Activated T-cell treated with anti-CD3 and anti-CD28 coated beads for 1 hour (primary cell): ENCODE results near the gene CEP85L.

Experiments used
- DNase-seq: peaks from one replicate; pipeline ENCODE4 v3.0.0-alpha.2; 2020; ENCODE audit warnings: low read depth

Gene CEP85L

GRCh38 chr6:118620202-118620601, 31.2 kb downstream of the CEP85L start:
- no peak for DNase-seq

DNA sequence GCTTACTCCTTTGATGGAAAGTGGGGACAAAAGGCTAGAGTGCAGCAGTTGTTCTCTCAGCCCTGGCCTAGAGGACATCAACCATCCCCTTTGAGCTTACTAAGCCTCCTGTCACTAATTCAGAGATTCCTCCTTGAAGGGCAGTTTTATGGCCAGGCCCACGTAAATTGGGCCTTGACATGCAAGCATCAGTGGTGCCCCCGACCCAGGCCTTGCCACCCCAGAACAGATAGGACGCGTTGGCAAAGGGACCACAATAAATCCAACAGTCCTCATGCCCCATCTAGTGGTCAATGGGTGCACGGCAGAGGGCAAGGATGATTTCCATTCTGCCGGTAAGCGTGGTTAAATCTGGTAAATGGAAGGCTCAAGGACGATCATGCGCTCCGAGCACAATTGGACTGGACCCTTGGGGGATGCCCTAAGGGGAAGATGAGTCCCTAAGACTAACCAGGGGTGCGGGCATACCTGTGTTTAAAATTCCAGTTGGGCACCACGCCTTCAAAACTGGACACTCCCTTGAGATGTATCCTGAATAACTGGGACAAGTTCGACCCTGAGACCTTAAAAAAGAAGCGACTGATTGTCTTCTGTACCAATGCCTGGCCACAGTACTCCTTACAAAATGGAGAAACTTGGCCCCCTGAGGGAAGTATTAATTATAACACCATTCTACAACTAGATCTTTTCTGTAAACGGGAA, 32.6 kb downstream of the CEP85L start:
- DNase-seq, result peak; percentile 61

- no peak for DNase-seq
Observed at GRCh38 chr6:118617417-118617816, 34.0 kb downstream of the CEP85L start.

GRCh38 chr6:118611334-118611733, 40.1 kb downstream of the CEP85L start:
- no peak for DNase-seq

- no peak for DNase-seq
Observed at GRCh38 chr6:118606858-118607257, 44.5 kb downstream of the CEP85L start.

DNA sequence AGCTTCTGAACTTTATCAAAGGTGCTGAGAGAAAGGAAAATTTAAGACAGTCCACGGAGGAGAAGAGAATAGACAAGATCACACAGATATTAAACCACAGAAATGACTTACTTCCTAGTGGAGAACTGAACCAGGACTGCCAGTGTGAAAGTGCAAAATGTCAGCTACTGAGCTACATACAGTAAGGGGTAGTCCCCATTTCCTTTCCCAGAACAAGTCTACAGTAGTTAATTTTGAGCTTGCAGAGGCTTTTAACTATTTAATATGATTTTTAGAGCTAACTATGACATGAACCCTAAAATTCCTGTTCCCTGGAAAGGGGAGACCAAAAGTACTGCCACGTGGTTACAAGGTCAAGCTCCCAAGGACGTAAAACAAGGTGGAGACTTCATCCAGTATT, 45.1 kb downstream of the CEP85L start:
- DNase-seq, result no peak

GRCh38 chr6:118603372-118603771, 48.0 kb downstream of the CEP85L start:
- DNase-seq, result no peak

- DNase-seq, result no peak
Observed at GRCh38 chr6:118602300-118602699, 49.1 kb downstream of the CEP85L start.

DNA sequence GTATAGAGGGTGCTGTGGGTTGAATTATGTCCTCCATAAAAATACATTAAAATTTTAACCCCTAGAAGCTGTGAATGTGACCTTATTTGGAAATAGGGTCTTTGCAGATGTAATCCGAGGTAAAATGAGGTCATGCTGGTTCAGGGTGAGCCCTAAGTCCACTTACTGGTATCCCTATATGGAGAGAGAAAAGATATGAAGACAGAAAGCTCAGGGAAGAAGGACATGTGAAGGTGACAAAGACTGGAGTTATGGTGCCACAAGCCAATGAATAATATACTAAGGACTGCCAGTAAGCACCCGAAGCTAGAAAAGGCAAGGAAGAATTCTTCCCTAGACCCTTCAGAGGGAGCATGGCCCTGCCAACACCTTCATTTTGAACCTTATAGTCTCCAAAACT, 53.1 kb downstream of the CEP85L start:
- no peak for DNase-seq

DNA sequence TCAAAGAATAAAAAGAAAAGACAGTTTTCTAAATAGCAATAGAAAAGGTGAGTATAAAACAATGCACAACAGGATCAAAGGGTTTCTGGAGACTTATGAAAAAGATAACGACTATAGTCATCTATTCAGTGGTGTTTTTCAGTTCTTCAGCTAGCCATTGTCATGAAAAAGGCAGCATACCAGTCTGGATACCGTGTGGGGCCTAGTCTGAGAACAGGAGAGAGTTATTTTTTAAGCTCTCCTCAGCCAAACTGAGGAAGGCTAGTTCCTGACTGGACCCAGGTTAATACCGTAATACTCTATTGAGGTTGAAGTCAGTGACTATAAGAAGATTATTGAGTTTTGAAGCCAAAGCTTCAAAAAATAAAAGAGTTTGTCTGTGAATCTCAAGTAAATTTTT, 53.8 kb downstream of the CEP85L start:
- DNase-seq, result no peak

- no peak for DNase-seq
Observed at GRCh38 chr6:118596774-118597320, 54.5 kb downstream of the CEP85L start.

GRCh38 chr6:118594877-118595276, 56.5 kb downstream of the CEP85L start:
- no peak for DNase-seq

DNA sequence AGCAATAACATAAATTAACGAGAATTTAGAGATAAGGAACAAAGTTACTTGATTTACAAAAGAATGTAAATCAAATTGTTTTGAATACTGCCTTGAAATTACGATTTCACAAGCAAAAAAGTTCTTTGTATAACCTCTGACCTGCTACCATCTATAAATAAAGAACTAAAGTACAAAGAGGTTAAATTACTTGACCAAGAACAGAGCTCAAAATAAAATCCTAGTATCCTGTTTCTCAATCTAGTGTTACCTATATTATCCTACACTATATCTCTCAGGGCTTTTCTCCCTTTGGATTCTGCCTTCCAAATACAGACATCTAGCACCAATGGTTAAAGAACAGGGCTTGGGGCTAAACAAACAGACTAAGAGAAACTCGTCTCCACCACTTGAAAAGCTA, 59.5 kb downstream of the CEP85L start:
- DNase-seq, result no peak

GRCh38 chr6:118589649-118590365, 61.6 kb downstream of the CEP85L start:
- DNase-seq, result no peak

- DNase-seq, result no peak
Observed at GRCh38 chr6:118589186-118589585, 62.2 kb downstream of the CEP85L start.

- DNase-seq, result no peak
Observed at GRCh38 chr6:118588626-118589025, 62.8 kb downstream of the CEP85L start.

DNA sequence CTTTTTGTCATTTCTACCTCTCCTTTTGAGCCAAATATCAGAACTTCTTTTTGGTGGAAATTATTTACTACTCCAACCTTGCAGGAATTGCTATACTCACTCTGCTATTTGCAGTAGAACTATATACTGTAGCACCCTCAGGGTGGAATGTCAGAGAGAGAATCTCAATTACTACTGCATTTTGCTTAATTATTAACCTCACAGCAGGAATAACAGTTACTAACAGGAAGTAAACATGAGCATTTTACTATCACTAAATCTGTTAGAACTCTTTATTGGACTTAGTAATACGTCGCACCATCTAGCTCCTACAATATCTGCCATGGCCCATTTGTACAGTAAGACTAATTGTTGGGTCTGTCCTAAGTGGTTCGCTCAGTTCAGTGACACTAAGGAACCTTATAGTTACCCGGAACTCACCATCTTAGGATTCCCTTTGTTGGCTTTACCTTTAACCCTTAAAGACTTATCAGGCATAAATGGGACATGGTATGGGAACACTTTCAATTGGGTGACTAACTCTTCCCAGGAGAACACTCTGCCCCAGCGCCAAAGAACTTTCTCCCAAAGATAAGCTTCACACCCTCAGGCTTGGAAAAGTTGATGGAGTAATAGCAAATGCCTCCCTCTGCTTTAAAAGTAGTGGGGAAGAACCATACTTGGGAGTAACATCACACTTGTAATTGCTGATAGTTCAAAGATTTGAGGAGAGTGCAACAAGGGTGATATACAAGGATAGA, 64.5 kb downstream of the CEP85L start:
- DNase-seq, result no peak

DNA sequence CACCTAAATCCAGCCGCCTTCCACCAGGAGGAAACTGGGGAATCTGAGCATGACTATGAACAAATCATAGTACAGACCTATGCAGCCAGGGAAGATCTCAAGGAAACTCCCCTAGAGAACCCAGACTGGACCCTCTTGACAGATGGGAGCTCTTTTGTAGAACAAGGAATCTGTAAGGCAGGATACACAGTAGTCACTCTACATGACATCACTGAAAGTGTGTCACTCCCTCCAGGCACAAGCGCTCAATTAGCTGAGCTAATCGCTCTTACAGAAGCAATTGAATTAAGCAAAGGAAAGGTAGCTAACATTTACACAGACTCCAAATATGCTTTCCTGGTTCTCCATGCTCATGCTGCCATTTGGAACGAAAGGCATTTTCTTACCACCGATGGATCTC, 66.5 kb downstream of the CEP85L start:
- no peak for DNase-seq

DNA sequence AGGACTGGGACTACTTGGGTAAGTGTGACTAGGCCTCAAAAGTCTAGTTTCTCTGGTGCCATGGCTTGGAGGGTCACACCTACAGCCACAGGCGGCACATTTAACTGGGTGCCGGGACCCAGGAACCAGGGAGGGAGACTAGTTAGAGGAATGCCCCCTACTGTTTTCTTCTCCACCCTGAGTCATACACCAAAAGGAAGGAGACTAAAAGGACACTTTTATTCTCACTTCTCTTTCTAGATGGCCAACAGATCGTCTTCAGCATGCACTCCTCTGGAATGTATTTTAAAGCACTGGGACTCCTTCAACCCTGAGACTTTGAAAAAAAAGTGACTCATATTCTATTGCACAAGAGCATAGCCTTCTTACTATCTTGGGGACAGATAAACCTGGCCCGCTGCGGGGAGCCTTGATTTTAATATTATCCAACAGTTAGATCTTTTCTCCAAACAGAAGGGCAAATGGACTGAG, 69.9 kb downstream of the CEP85L start:
- DNase-seq, result no peak

DNA sequence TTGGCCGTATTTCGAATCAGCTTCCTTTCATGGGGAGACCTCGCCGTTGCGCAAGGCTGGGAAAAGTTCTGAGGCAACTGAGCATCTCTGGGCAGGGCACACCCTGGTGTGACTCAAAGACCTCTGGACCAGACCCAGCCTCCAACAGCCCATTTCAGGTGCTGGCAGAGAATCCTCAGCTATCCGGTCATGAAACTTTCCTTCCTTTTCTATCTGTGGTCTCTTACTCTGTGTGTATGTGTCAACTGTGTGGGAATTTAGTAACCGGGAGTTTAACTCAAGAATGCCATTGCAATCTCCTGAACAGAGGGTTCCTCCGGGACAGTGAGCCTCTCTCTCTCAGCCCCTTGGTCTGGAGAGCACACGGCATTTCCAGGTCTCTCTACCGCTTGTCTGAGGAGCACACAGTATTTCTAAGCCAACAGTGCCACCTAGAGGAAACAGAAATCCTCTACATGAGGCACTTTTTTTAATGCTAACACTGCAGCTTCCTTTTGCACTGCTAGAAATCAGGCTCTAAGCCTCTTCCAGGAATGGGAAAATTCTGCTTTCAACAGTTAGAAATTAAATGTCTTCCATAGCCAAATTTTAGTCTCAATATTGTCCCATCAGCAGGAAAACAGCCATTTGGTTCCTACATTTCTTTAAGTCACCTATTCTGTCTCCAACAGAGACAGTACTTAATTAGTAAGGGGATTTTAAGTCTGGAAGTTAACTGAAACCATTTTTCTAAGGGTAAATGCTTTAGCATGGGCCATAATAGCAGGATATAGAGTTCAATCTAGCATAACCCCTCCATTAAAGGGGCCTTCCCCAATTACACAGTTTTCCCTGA, 70.6 kb downstream of the CEP85L start:
- no peak for DNase-seq

GRCh38 chr6:118579786-118580185, 71.6 kb downstream of the CEP85L start:
- no peak for DNase-seq

GRCh38 chr6:118578617-118579016, 72.8 kb downstream of the CEP85L start:
- DNase-seq, result no peak
